HL-60 (cell line): Measurements from ENCODE around the gene IL1RAPL1.

Source experiments
- DNase-seq, 2 experiments: peaks; one replicate each; pipeline ENCODE4 v3.0.0-alpha.2; 2010 to 2020; ENCODE audit warnings: low read depth in 1 of 2, low spot score in 1 of 2
- H3K27ac ChIP-seq: fragments of 250-450 bp; sonication (Bioruptor Pico); replicated peaks from 2 replicates; pipeline ENCODE4 v1.5.1; 2020; ENCODE audit warnings: mild to moderate bottlenecking, moderate library complexity
- H3K27me3 ChIP-seq: fragments of 250-450 bp; sonication (Bioruptor Pico); 2 replicates; pipeline ENCODE4 v1.5.1; 2021; ENCODE audit warnings: mild to moderate bottlenecking, moderate library complexity; ENCODE audit not compliant: insufficient read depth, poor library complexity, severe bottlenecking
- H3K4me3 ChIP-seq: replicated peaks from 2 replicates; pipeline ENCODE4 v1.5.1; 2011; ENCODE audit warnings: mild to moderate bottlenecking, control low read depth, low read length; ENCODE audit not compliant: insufficient read depth
- CTCF ChIP-seq: IDR thresholded peaks from one replicate; pipeline ENCODE4 v1.5.1; 2011; ENCODE audit warnings: low read length, control low read depth, inconsistent platforms; ENCODE audit not compliant: insufficient read depth
- GABPA ChIP-seq: IDR thresholded peaks from 2 replicates; pipeline ENCODE4 v1.6.1; 2012; ENCODE audit warnings: low read depth
- POLR2AphosphoS5 ChIP-seq: IDR thresholded peaks from 2 replicates; pipeline ENCODE4 v1.6.1; 2012; ENCODE audit warnings: low read depth
- SPI1 ChIP-seq: IDR thresholded peaks from 2 replicates; pipeline ENCODE4 v1.6.1; 2012; ENCODE audit warnings: low read depth, mild to moderate bottlenecking, borderline replicate concordance
- TF ChIP-seq, protein P1 (sequence below): IDR thresholded peaks from 2 replicates; pipeline ENCODE4 v1.6.1; 2012; ENCODE audit warnings: low read depth; ENCODE audit not compliant: insufficient replicate concordance

The IL1RAPL1 gene

GRCh38 chrX:28966331-28966730, 379.1 kb downstream of the IL1RAPL1 start:
- DNase-seq = no peak
- Histone ChIP-seq H3K27ac (no peak overlapping the region), H3K27me3 (no peaks in the 10 kb centered on the region), H3K4me3 (no peak overlapping the region)
- TF ChIP-seq, protein P1, sequence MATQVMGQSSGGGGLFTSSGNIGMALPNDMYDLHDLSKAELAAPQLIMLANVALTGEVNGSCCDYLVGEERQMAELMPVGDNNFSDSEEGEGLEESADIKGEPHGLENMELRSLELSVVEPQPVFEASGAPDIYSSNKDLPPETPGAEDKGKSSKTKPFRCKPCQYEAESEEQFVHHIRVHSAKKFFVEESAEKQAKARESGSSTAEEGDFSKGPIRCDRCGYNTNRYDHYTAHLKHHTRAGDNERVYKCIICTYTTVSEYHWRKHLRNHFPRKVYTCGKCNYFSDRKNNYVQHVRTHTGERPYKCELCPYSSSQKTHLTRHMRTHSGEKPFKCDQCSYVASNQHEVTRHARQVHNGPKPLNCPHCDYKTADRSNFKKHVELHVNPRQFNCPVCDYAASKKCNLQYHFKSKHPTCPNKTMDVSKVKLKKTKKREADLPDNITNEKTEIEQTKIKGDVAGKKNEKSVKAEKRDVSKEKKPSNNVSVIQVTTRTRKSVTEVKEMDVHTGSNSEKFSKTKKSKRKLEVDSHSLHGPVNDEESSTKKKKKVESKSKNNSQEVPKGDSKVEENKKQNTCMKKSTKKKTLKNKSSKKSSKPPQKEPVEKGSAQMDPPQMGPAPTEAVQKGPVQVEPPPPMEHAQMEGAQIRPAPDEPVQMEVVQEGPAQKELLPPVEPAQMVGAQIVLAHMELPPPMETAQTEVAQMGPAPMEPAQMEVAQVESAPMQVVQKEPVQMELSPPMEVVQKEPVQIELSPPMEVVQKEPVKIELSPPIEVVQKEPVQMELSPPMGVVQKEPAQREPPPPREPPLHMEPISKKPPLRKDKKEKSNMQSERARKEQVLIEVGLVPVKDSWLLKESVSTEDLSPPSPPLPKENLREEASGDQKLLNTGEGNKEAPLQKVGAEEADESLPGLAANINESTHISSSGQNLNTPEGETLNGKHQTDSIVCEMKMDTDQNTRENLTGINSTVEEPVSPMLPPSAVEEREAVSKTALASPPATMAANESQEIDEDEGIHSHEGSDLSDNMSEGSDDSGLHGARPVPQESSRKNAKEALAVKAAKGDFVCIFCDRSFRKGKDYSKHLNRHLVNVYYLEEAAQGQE = no peak
- TF ChIP-seq GABPA = no peak

DNA sequence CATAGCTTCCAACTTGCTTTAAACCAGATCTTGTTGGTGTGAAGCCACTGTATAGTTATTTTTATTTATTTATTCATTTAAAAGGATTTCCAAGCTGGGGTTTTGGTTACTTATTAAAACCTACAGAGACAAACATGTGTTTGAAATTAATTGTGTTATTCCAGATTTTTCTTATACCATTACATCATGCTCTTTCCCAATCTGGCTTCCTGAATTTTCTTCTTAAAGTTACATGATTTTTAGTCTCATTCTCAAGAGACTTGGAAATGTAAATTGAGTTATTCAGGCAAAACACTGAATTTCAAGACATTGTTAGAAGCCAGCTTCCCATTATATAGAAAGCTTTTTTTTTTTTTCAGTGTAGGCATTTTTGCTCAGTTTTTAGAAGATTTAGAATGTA, 381.9 kb downstream of the IL1RAPL1 start:
- TF ChIP-seq GABPA = no peak
- TF ChIP-seq, protein P1 = no peak
- TF ChIP-seq POLR2AphosphoS5 = no peak
- no peak for TF ChIP-seq SPI1
- TF ChIP-seq CTCF = no peak
- Histone ChIP-seq H3K27ac (no peak overlapping the region), H3K4me3 (no peak overlapping the region), H3K27me3 (no peaks in the 10 kb centered on the region)
- DNase-seq = no peak

- no peak for DNase-seq
These were observed 392.6 kb downstream of the IL1RAPL1 start for GRCh38 chrX:28979877-28980276.

More at GRCh38 chrX:28979877-28980276, 392.6 kb downstream of the IL1RAPL1 start:
- no peak overlapping the region for H3K4me3 ChIP-seq
- H3K27ac ChIP-seq = no peak overlapping the region
- TF ChIP-seq POLR2AphosphoS5 (no peak), GABPA (no peak), SPI1 (no peak), CTCF (no peak)
- TF ChIP-seq, protein P1 = no peak
- H3K27me3 ChIP-seq = no peaks in the 10 kb centered on the region
